Epithelial cell of proximal tubule (primary cell): ENCODE results near the gene MAPK8IP2. TPM values are rescaled to one million over a fixed set of nuclear protein-coding genes. Genes with fewer than 3 reads are reported as not detected.

Source experiments
- DNase-seq: peaks from one replicate; pipeline ENCODE4 v3.0.0-alpha.2; 2011; ENCODE audit warnings: low read depth
- H3K4me3 ChIP-seq: 2 replicates; pipeline ENCODE4 v1.5.1; 2011; ENCODE audit warnings: low read depth, mild to moderate bottlenecking, low read length
- total RNA-seq: library from RNA; depleted of rRNA; stranded (reverse); fragments of >200 nt; gene quantifications from 2 replicates; pipeline ENCODE4 v1.2.3, GENCODE V29; 2015
- TF ChIP-seq, protein P1 (sequence below): conservative IDR thresholded peaks from 2 replicates; pipeline ENCODE4 v1.5.1; 2012; ENCODE audit warnings: low read depth, mild to moderate bottlenecking, low read length

The MAPK8IP2 gene
- total RNA-seq, 1 donor from 2014 or later: 0.23 TPM

DNA sequence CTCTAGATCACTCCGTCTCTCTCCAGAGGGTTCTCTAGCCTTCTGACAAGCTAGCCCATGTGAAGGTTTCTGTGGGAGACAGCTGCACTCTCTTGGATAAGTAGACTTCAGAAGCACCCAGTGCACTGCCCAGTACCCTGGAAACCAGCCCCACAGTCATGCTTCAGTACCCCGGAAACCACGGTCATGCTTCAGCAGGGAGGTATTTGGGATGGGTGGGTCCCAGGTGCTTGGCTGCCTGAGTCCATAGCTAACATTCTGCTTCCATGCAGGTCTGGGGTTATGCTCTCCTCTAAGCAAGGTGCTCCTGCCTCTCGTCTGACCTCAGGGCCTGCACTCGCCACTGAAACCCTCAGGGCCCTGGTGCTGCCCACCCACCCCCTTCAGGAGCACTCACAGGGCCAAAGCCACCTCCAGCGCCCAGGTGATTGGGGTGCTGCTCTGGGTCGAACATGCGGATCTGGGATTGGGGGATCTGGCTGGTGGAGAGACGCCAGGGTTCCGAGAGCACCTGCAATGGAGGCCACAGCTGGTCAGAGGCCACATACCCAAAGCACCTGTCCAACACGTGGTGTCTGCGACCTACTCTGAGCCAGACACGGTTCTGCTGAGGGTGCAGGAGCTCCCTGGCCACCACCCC is 30.6 kb upstream of the MAPK8IP2 start:
- no peak overlapping the region for H3K4me3 ChIP-seq
- DNase-seq: no peak
- TF ChIP-seq, protein P1, sequence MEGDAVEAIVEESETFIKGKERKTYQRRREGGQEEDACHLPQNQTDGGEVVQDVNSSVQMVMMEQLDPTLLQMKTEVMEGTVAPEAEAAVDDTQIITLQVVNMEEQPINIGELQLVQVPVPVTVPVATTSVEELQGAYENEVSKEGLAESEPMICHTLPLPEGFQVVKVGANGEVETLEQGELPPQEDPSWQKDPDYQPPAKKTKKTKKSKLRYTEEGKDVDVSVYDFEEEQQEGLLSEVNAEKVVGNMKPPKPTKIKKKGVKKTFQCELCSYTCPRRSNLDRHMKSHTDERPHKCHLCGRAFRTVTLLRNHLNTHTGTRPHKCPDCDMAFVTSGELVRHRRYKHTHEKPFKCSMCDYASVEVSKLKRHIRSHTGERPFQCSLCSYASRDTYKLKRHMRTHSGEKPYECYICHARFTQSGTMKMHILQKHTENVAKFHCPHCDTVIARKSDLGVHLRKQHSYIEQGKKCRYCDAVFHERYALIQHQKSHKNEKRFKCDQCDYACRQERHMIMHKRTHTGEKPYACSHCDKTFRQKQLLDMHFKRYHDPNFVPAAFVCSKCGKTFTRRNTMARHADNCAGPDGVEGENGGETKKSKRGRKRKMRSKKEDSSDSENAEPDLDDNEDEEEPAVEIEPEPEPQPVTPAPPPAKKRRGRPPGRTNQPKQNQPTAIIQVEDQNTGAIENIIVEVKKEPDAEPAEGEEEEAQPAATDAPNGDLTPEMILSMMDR: no peak

DNA sequence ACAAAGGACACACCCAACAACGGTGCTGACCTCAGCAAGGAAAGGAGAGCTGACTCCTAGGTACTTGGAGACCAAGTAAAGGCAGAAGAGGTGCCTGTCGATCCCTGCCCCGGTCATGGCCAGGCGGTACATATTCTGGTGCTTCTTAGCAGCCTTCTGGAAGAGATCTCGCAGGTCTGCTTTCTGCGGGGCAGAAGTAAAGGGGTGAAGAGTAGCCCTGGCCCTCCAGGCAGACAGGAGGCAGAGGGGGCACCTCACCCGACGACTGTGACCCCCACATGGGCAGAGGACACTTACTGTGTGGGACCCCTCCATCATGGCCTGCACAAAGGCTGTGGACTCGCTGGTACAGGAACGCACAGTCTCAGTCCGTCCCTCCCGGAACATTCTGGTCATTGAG is 29.7 kb upstream of the MAPK8IP2 start:
- H3K4me3 ChIP-seq: no peak overlapping the region
- TF ChIP-seq, protein P1: no peak
- no peak for DNase-seq

DNA sequence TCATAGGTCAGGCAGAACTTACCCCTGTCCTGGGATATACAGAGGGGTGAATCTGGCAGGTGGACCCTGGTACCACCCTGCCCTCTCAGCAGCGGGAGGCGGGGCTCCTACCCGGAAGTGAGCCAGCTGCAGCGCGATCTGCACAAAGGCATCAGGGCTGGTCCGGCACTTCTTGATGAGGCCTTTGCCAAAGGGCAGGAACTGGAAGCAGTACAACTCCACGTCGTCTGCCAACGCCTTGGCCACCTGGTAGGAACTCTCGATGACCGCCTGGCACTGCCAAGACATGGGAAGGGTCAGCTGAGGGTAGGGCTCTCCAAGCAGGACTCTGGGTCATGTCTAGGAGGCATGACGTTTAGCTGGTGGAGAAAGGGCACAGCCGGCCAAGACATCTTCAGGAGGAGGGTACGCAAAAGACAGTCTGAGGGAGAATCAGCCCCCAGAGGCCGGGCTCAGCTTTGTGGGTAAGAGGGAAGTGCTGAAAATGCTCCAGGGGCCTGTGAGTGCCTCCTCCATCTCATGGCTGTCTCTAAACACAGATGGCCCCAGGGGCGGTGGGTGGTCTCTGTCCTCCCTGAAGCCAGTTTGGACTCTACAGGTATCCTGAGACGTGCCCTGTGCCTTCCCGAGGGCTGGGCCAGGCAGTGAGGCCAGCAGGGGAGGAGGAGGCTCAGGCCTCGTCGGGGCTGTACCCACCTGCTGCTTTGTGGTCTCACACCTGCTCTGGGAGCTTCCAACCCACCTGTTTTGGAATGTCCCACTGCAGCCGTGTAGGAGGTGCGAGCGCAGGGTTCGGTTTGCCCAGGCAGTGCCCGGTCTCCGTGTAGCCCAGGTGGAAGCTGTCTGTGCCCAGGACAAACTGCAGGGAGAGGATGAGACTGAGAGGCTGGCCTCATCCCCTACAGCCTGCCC is 29.1 kb upstream of the MAPK8IP2 start:
- no peak overlapping the region for H3K4me3 ChIP-seq
- TF ChIP-seq, protein P1: no peak
- no peak for DNase-seq

DNA sequence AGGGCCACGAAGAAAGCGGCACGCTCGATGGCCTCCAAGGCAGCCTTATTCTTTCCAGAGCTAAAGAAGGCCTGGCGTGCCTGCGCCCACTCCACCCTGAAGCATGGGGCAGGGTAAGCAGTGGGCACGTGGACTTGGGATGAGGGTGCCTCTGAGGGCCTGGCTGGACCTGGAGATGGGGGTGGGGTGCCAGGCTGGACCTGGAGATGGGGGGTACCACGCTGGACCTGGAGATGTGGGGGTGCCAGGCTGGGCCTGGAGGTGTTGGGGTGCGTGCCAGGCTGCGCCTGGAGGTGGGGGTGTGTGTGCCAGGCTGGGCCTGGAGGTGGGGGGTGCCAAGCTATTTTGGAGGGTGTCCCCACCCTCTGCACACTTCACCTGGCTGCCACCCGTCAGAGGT is 27.6 kb upstream of the MAPK8IP2 start:
- TF ChIP-seq, protein P1: no peak
- no peak for DNase-seq
- no peak overlapping the region for H3K4me3 ChIP-seq

DNA sequence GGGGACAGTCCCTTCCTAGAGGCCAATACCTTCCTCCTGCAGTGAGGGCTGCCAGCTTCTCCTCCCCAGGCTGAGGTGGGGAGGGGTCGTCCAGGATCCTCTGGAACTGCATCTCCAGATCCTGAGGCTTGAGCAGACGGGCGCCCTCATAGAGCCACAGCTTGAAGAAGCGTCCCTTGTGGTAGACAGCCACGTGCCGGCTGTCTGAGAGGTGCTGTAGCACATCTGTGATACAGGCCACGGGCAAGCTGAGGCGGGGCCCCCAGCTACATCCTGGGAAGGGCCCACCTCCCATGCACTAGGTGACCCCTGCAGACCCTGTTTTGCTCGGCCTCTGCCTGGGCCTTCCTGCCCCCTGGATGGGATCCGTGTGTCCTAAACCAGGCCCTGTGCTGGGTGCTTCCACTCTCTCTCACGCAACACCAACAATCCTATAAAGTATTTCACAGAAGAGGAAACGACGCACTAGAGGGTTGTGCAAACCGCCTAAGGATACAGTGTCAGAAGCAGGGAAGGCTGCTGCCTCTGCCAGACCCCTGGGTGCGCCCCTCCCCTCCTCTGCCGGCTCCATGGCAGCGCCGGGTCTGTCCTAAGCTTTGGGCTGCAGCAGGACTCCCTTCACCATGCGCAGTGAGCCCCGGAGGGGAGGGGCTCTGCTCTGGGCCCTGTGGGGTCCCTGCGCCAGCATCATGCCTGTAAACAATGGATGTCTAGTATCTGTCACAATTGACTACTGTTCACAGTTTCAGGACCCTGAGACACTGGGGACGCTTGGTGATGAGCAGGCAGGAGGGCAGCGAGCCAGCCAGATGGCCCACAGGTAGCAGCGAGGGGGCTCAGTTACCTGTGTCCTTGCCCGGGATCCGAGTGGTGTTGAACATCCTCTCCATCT is 26.9 kb upstream of the MAPK8IP2 start:
- DNase-seq: no peak
- H3K4me3 ChIP-seq: no peak overlapping the region
- TF ChIP-seq, protein P1: no peak

DNA sequence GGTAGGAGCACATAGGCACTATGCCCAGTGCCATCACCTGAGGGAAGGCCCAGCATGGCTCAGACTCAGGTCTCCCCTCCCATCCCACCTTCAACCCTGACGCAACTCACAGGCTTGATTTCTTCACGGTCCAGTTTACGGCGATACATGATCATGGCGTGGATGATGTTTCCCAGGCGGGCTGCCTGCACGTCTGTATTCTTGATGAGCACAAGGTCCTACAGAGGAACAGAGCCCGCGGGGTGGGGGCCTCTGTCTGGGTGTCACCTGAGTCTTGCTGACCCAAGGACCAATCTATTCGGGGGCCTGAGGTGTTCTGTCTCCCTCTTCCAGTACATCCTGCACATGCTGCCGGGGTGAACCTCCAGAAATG is 26.2 kb upstream of the MAPK8IP2 start:
- TF ChIP-seq, protein P1: no peak

More for the DNA sequence above, 26.2 kb upstream of the MAPK8IP2 start:
- no peak for DNase-seq
- H3K4me3 ChIP-seq: no peak overlapping the region
